Femur (tissue), 1 donor: ENCODE measurements around the gene ZNF593.

Experiments used
- DNase-seq: peaks from one replicate; pipeline ENCODE4 v3.0.0-alpha.2; 2017

Gene ZNF593

GRCh38 chr1:26169669-26170471, at the start of gene ZNF593:
ZNF593 (plus strand) TSS chr1:26169908; CDS start chr1:26169984, 76 bp downstream.
- peak; percentile 95 for DNase-seq

GRCh38 chr1:26121854-26122773, 47.6 kb upstream of the ZNF593 start:
- DNase-seq, result no peak

GRCh38 chr1:26122988-26123973, 46.4 kb upstream of the ZNF593 start:
- no peak for DNase-seq

GRCh38 chr1:26124418-26125331, 45.0 kb upstream of the ZNF593 start:
- no peak for DNase-seq

- no peak for DNase-seq
These were observed 44.3 kb upstream of the ZNF593 start for GRCh38 chr1:26125382-26125781.

GRCh38 chr1:26125946-26126320, 43.8 kb upstream of the ZNF593 start:
- no peak for DNase-seq

- DNase-seq, result no peak
These were observed 43.2 kb upstream of the ZNF593 start for GRCh38 chr1:26126321-26127084.

GRCh38 chr1:26127235-26128163, 42.2 kb upstream of the ZNF593 start:
- no peak for DNase-seq

GRCh38 chr1:26129778-26130177, 39.9 kb upstream of the ZNF593 start:
- DNase-seq, result no peak

GRCh38 chr1:26130695-26131094, 39.0 kb upstream of the ZNF593 start:
- DNase-seq, result no peak

- DNase-seq, result no peak
These were observed 37.4 kb upstream of the ZNF593 start for GRCh38 chr1:26132128-26132833.

- DNase-seq, result no peak
These were observed 36.9 kb upstream of the ZNF593 start for GRCh38 chr1:26132834-26133167.

GRCh38 chr1:26134466-26134865, 35.2 kb upstream of the ZNF593 start:
- no peak for DNase-seq

GRCh38 chr1:26138974-26139558, 30.6 kb upstream of the ZNF593 start:
- DNase-seq, result no peak

GRCh38 chr1:26142159-26142558, 27.5 kb upstream of the ZNF593 start:
- no peak for DNase-seq

- peak; percentile 80 for DNase-seq
These were observed 24.4 kb upstream of the ZNF593 start for GRCh38 chr1:26145041-26145959.

- DNase-seq, result no peak
These were observed 23.8 kb upstream of the ZNF593 start for GRCh38 chr1:26145960-26146294.

- no peak for DNase-seq
These were observed 20.8 kb upstream of the ZNF593 start for GRCh38 chr1:26148887-26149286.
